HL-60/S4 (cell line): Measurements from ENCODE around the gene CCDC181.
"Not testable (repeated sequence)": the region's sequence is repeated elsewhere in the genome, so short reads cannot be mapped to it uniquely, and the experiment has no call there.

Experiments used
- in situ Hi-C: fragments of 300-500 bp; cut with MboI; formaldehyde crosslinking; loops from 2 replicates; pipeline ENCODE4 v1.14.3; 2022; ENCODE audit warnings: low sequenced_read_pairs

The CCDC181 gene

GRCh38 chr1:169402578-169402977 is 24.7 kb downstream of the CCDC181 start:
- in situ Hi-C loops, result not testable (repeated sequence)

GRCh38 chr1:169395955-169396354 is 31.3 kb downstream of the CCDC181 start:
- in situ Hi-C loops, result no loop called here

GRCh38 chr1:169392406-169392805 is 34.9 kb downstream of the CCDC181 start:
- in situ Hi-C loops, result no loop called here

- in situ Hi-C loops, result no loop called here
These were observed 37.0 kb downstream of the CCDC181 start for GRCh38 chr1:169390303-169390702.

- in situ Hi-C loops, result no loop called here
These were observed 39.9 kb downstream of the CCDC181 start for GRCh38 chr1:169387399-169387798.

GRCh38 chr1:169383449-169383848 is 43.8 kb downstream of the CCDC181 start:
- in situ Hi-C loops, result no loop called here

- in situ Hi-C loops, result no loop called here
These were observed 46.1 kb downstream of the CCDC181 start for GRCh38 chr1:169381162-169381561.

GRCh38 chr1:169371404-169371803 is 55.9 kb downstream of the CCDC181 start:
- in situ Hi-C loops, result loop anchor here (25.0 kb wide), 1 partner anchor 934 kb away; no protein-coding TSS in a partner anchor

GRCh38 chr1:169368406-169368769 is 58.9 kb downstream of the CCDC181 start:
- in situ Hi-C loops, result loop anchor here (25.0 kb wide), 1 partner anchor 931 kb away; no protein-coding TSS in a partner anchor

- in situ Hi-C loops, result loop anchor here (25.0 kb wide), 1 partner anchor 931 kb away; no protein-coding TSS in a partner anchor
These were observed 59.4 kb downstream of the CCDC181 start, which contains the start of the genes BLZF1 and NME7 for GRCh38 chr1:169367686-169368405. BLZF1 (plus strand) TSS chr1:169368195; CDS start chr1:169369523, 1,328 bp downstream. NME7 (minus strand) TSS chr1:169367797; CDS start chr1:169367710, 87 bp downstream.

GRCh38 chr1:169367096-169367685 is 60.1 kb downstream of the CCDC181 start:
- in situ Hi-C loops, result loop anchor here (25.0 kb wide), 1 partner anchor 930 kb away; no protein-coding TSS in a partner anchor

GRCh38 chr1:169364948-169365347 is 62.3 kb downstream of the CCDC181 start:
- in situ Hi-C loops, result loop anchor here (25.0 kb wide), 1 partner anchor 928 kb away; no protein-coding TSS in a partner anchor

GRCh38 chr1:169363046-169363730 is 64.1 kb downstream of the CCDC181 start:
- in situ Hi-C loops, result loop anchor here (25.0 kb wide), 1 partner anchor 926 kb away; no protein-coding TSS in a partner anchor

GRCh38 chr1:169361281-169361680 is 66.0 kb downstream of the CCDC181 start:
- in situ Hi-C loops, result loop anchor here (25.0 kb wide), 1 partner anchor 924 kb away; no protein-coding TSS in a partner anchor

- in situ Hi-C loops, result loop anchor here (25.0 kb wide), 1 partner anchor 923 kb away; no protein-coding TSS in a partner anchor
These were observed 66.9 kb downstream of the CCDC181 start for GRCh38 chr1:169360415-169360814.

GRCh38 chr1:169348383-169349036 is 78.8 kb downstream of the CCDC181 start:
- in situ Hi-C loops, result loop anchor here (10.0 kb wide), 1 partner anchor 744 kb away; no protein-coding TSS in a partner anchor

- in situ Hi-C loops, result loop anchor here (10.0 kb wide), 1 partner anchor 743 kb away; no protein-coding TSS in a partner anchor
These were observed 79.4 kb downstream of the CCDC181 start for GRCh38 chr1:169347688-169348382.

- in situ Hi-C loops, result loop anchor here (10.0 kb wide), 1 partner anchor 741 kb away; no protein-coding TSS in a partner anchor
These were observed 81.2 kb downstream of the CCDC181 start for GRCh38 chr1:169346036-169346589.

GRCh38 chr1:169345511-169345910 is 81.8 kb downstream of the CCDC181 start:
- in situ Hi-C loops, result loop anchor here (10.0 kb wide), 1 partner anchor 741 kb away; no protein-coding TSS in a partner anchor
